Caco-2 (cell line): ENCODE measurements around the gene CEP192. TPM values are rescaled to one million over a fixed set of nuclear protein-coding genes. Genes with fewer than 3 reads are reported as not detected.

Experiments used
- BruUV-seq: library from RNA; stranded (reverse); fragments of 400-500 nt; replicated peaks from 2 replicates; lab custom pipeline; 2021; lab: Mats Ljungman, UMichigan
- CTCF ChIA-PET: fragments of 300-600 bp; sonication (Branson Sonifier 250); formaldehyde crosslinking; loops from one replicate; lab custom pipeline; 2022; ENCODE audit warnings: antibody characterized with exemption; lab: Charles Lee
- POLR2A ChIA-PET: fragments of 300-600 bp; sonication (Branson Sonifier 250); formaldehyde crosslinking; loops from one replicate; lab custom pipeline; 2022; ENCODE audit warnings: antibody characterized with exemption; lab: Charles Lee
- DNase-seq, 2 experiments: peaks; one replicate each; pipeline versions ENCODE4 v3.0.0 to v3.0.0-alpha.2; 2020 to 2022
- H3K27me3 ChIP-seq: replicated peaks from 2 replicates; pipeline ENCODE4 v1.6.0; 2011; ENCODE audit warnings: low read length; ENCODE audit not compliant: control insufficient read depth, insufficient read depth
- H3K36me3 ChIP-seq: 2 replicates; pipeline ENCODE4 v1.5.1; 2011; ENCODE audit warnings: low read length; ENCODE audit not compliant: control insufficient read depth, insufficient read depth
- H3K4me1 ChIP-seq: fragments of 250-450 bp; sonication (Bioruptor Pico); 2 replicates; pipeline ENCODE4 v1.5.1; 2020; ENCODE audit warnings: mild to moderate bottlenecking
- H3K4me3 ChIP-seq: 2 replicates; pipeline ENCODE4 v1.5.1; 2011; ENCODE audit warnings: low read depth, mild to moderate bottlenecking, control low read depth, low read length
- H3K9me3 ChIP-seq: fragments of 250-450 bp; sonication (Bioruptor Pico); 2 replicates; pipeline ENCODE4 v1.5.1; 2020; ENCODE audit warnings: mild to moderate bottlenecking, moderate library complexity
- H3K27ac Mint-ChIP-seq: one replicate; pipeline ENCODE4 v1.8.0; 2022; ENCODE audit warnings: mixed read lengths; ENCODE audit not compliant: unreplicated experiment
- H3K27me3 Mint-ChIP-seq: one replicate; pipeline ENCODE4 v1.8.0; 2022; ENCODE audit warnings: mixed read lengths; ENCODE audit not compliant: insufficient read depth, unreplicated experiment
- H3K36me3 Mint-ChIP-seq: one replicate; pipeline ENCODE4 v1.8.0; 2022; ENCODE audit warnings: mild to moderate bottlenecking, mixed read lengths; ENCODE audit not compliant: insufficient read depth, unreplicated experiment
- H3K4me1 Mint-ChIP-seq: one replicate; pipeline ENCODE4 v1.8.0; 2022; ENCODE audit warnings: low read depth, mixed read lengths; ENCODE audit not compliant: unreplicated experiment
- H3K4me3 Mint-ChIP-seq: one replicate; pipeline ENCODE4 v1.8.0; 2022; ENCODE audit warnings: mild to moderate bottlenecking, moderate library complexity, mixed read lengths; ENCODE audit not compliant: unreplicated experiment
- H3K9me3 Mint-ChIP-seq: one replicate; pipeline ENCODE4 v1.8.0; 2022; ENCODE audit warnings: mixed read lengths; ENCODE audit not compliant: unreplicated experiment
- intact Hi-C: fragments of 100-400 bp; cut with micrococcal nuclease; formaldehyde crosslinking; loops from one replicate; pipeline ENCODE4 v1.10.0; 2022; ENCODE audit not compliant: unreplicated experiment
- total RNA-seq: library from RNA; stranded (reverse); gene quantifications from 2 replicates; pipeline ENCODE4 v1.2.3, GENCODE V29; 2022
- TF ChIP-seq, protein P1 (sequence below), 2 experiments: fragments of 200-600 bp in 1 of 2; IDR thresholded peaks; 1 replicate in 1 of 2; 2 replicates in 1 of 2; pipeline versions ENCODE4 v1.5.1 to v1.8.0; 2011 to 2022; ENCODE audit warnings: antibody characterized with exemption in 1 of 2, control low read depth in 1 of 2, inconsistent platforms in 1 of 2, low read depth in 1 of 2, low read length in 1 of 2, mild to moderate bottlenecking in 1 of 2, moderate library complexity in 1 of 2; ENCODE audit not compliant: insufficient read depth in 1 of 2, severe bottlenecking in 1 of 2, unreplicated experiment in 1 of 2

The CEP192 gene
- total RNA-seq, 1 experiment from 2014 or later = 33.5 TPM

- ChIA-PET CTCF (no interaction called here), POLR2A (interaction anchor here (0.5 to 1.7 kb wide), 10 partner anchors 11 to 571 kb away, joined by 3 to 16 read pairs (median 5); partner anchors contain the start of genes AFG3L2, CEP192 and PTPN2)
- Mint-ChIP-seq H3K27ac (peak overlapping the region; percentile 100), H3K9me3 (no peaks in the 10 kb centered on the region), H3K4me3 (peak overlapping the region; percentile 100), H3K36me3 (peaks cover 50% of the 10 kb centered on the region), H3K27me3 (no peaks in the 10 kb centered on the region), H3K4me1 (peaks cover 7% of the 10 kb centered on the region)
- no peaks in the 10 kb centered on the region for H3K27me3 ChIP-seq
- no TSS peak for BruUV-seq
- no peaks in the 10 kb centered on the region for H3K9me3 ChIP-seq
- DNase-seq = peak; percentile 96 to 97
- no peaks in the 10 kb centered on the region; the same call in 1 of the 2 replicates for H3K36me3 ChIP-seq
- TF ChIP-seq, protein P1, sequence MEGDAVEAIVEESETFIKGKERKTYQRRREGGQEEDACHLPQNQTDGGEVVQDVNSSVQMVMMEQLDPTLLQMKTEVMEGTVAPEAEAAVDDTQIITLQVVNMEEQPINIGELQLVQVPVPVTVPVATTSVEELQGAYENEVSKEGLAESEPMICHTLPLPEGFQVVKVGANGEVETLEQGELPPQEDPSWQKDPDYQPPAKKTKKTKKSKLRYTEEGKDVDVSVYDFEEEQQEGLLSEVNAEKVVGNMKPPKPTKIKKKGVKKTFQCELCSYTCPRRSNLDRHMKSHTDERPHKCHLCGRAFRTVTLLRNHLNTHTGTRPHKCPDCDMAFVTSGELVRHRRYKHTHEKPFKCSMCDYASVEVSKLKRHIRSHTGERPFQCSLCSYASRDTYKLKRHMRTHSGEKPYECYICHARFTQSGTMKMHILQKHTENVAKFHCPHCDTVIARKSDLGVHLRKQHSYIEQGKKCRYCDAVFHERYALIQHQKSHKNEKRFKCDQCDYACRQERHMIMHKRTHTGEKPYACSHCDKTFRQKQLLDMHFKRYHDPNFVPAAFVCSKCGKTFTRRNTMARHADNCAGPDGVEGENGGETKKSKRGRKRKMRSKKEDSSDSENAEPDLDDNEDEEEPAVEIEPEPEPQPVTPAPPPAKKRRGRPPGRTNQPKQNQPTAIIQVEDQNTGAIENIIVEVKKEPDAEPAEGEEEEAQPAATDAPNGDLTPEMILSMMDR (IDR thresholded peaks at IDR 0.05; ENCODE audit: insufficient read depth in 1 of 2, low read depth in 1 of 2, low read length in 1 of 2, severe bottlenecking in 1 of 2, unreplicated experiment in 1 of 2) = no peak
- peak overlapping the region; percentile 84 for H3K4me3 ChIP-seq
- peaks cover 19% of the 10 kb centered on the region for H3K4me1 ChIP-seq
- intact Hi-C loops = loop anchor here (5.0 kb wide), 2 partner anchors 181 to 216 kb away; no protein-coding TSS in a partner anchor
These were observed 42.9 kb upstream of the CEP192 start for GRCh38 chr18:12948050-12948804.

DNA sequence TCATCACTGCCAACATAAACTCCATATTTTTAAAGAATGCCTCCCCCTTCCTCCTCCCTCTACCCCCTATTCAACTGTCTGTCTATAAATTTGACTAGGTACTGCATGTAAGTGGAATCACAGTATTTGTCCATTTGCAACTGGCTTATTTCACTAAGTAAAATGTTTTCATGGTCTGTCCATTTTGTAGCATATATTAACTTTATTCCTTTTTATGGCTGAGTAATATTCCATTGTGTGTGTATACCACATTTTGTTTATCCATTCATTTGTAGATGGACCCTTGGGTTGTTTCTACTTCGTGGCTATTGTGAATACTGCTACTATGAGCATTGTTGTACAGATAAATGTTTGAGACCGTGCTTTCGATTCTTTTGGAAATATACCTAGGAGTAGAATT is 32.7 kb upstream of the CEP192 start:
- Mint-ChIP-seq H3K4me3 (no peak overlapping the region), H3K9me3 (no peaks in the 10 kb centered on the region), H3K36me3 (peaks cover 76% of the 10 kb centered on the region), H3K27ac (no peak overlapping the region), H3K4me1 (peaks cover 6% of the 10 kb centered on the region), H3K27me3 (no peaks in the 10 kb centered on the region)
- Histone ChIP-seq H3K4me1 (peaks cover 5% of the 10 kb centered on the region; the same call in 1 of the 2 replicates), H3K9me3 (no peaks in the 10 kb centered on the region), H3K36me3 (peaks cover 3% of the 10 kb centered on the region; the same call in 1 of the 2 replicates), H3K4me3 (no peak overlapping the region), H3K27me3 (no peaks in the 10 kb centered on the region)
- TF ChIP-seq, protein P1 (IDR thresholded peaks at IDR 0.05; ENCODE audit: insufficient read depth in 1 of 2, low read depth in 1 of 2, low read length in 1 of 2, severe bottlenecking in 1 of 2, unreplicated experiment in 1 of 2) = no peak
- BruUV-seq = no TSS peak
- no peak for DNase-seq
- ChIA-PET CTCF (no interaction called here), POLR2A (no interaction called here)
- intact Hi-C loops = no loop called here

GRCh38 chr18:12960395-12960794 is 30.8 kb upstream of the CEP192 start:
- Histone ChIP-seq H3K36me3 (peaks cover 4% of the 10 kb centered on the region; the same call in 1 of the 2 replicates), H3K4me1 (peaks cover 5% of the 10 kb centered on the region; the same call in 1 of the 2 replicates), H3K4me3 (no peak overlapping the region), H3K9me3 (no peaks in the 10 kb centered on the region), H3K27me3 (no peaks in the 10 kb centered on the region)
- TF ChIP-seq, protein P1 (IDR thresholded peaks at IDR 0.05; ENCODE audit: insufficient read depth in 1 of 2, low read depth in 1 of 2, low read length in 1 of 2, severe bottlenecking in 1 of 2, unreplicated experiment in 1 of 2) = no peak
- POLR2A ChIA-PET = no interaction called here
- H3K4me1 Mint-ChIP-seq = peaks cover 6% of the 10 kb centered on the region
- no peak for DNase-seq
- no peaks in the 10 kb centered on the region for H3K9me3 Mint-ChIP-seq
- intact Hi-C loops = no loop called here
- no peak overlapping the region for H3K27ac Mint-ChIP-seq
- no TSS peak for BruUV-seq
- no peaks in the 10 kb centered on the region for H3K27me3 Mint-ChIP-seq
- H3K36me3 Mint-ChIP-seq = peaks cover 79% of the 10 kb centered on the region
- CTCF ChIA-PET = no interaction called here
- no peak overlapping the region for H3K4me3 Mint-ChIP-seq
